GM18868 (cell line): ENCODE results near the gene C10orf105.

Experiments used
- ATAC-seq: cut with Tn5 transposase; IDR thresholded peaks from one replicate; pipeline ENCODE4 v1.9.1; 2021; ENCODE audit warnings: mild to moderate bottlenecking, moderate library complexity; ENCODE audit not compliant: unreplicated experiment

Gene C10orf105

DNA sequence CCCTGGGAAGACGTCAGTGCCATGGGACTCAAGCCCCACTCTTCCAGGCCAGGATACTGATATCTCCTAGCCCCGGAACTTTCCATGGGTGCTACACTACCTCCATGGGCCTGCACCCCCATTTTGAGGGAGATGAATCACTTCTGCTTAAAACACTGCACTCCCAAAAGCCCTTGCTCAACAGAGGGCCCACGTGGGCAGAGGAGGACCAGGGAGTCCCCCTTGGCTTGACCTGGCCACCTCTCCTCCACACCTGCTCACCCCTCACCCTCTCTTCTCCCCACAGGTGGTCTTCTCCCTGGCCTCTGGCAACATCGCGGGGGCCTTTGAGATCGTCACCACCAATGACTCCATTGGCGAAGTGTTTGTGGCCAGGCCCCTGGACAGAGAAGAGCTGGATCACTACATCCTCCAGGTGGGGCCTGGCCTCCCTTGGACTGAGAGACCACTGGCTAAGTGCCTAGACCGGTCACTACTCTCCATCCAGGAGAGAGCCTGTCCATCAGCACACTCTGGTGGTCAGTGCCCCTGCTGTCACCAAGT is 19.9 kb upstream of the C10orf105 start:
- no peak for ATAC-seq

GRCh38 chr10:71737834-71738197 is 18.2 kb upstream of the C10orf105 start:
- no peak for ATAC-seq

GRCh38 chr10:71737001-71737833 is 17.6 kb upstream of the C10orf105 start:
- ATAC-seq = no peak

DNA sequence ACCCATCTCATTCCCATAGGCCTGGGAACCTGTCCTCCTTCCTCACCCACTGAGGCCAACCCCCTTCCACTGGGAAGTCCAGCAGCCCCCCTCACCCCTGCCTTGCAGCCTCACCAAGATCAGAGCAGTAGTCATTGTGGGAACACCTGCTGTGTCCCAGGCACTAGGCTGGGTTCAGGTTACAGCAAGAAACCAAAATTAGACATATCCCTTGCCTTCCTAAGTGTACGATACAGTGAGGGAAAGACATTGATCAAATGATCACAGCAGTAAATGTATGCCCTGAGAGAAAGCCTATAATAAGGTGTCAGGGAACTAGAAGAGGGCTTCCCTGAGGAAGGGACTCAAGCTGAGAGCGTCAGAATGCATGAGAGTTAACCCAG is 17.0 kb upstream of the C10orf105 start:
- ATAC-seq = no peak

- no peak for ATAC-seq
Observed at GRCh38 chr10:71735709-71736569, 16.4 kb upstream of the C10orf105 start.

GRCh38 chr10:71734797-71735196 is 15.2 kb upstream of the C10orf105 start:
- no peak for ATAC-seq

DNA sequence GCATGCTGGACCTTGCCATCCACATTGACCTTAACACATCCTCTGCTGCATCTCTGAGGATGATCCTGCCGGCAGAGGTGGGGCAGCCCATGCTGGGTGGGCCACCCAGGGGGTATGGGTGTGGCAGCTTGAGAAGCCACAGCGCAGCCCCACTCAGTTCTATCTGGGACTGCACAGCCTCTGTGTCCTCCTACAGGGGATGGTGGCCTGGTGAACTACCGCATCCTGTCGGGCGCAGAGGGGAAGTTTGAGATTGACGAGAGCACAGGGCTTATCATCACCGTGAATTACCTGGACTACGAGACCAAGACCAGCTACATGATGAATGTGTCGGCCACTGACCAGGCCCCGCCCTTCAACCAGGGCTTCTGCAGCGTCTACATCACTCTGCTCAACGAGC is 12.2 kb upstream of the C10orf105 start:
- no peak for ATAC-seq

- ATAC-seq = no peak
Observed at GRCh38 chr10:71729161-71729636, 9.6 kb upstream of the C10orf105 start.

DNA sequence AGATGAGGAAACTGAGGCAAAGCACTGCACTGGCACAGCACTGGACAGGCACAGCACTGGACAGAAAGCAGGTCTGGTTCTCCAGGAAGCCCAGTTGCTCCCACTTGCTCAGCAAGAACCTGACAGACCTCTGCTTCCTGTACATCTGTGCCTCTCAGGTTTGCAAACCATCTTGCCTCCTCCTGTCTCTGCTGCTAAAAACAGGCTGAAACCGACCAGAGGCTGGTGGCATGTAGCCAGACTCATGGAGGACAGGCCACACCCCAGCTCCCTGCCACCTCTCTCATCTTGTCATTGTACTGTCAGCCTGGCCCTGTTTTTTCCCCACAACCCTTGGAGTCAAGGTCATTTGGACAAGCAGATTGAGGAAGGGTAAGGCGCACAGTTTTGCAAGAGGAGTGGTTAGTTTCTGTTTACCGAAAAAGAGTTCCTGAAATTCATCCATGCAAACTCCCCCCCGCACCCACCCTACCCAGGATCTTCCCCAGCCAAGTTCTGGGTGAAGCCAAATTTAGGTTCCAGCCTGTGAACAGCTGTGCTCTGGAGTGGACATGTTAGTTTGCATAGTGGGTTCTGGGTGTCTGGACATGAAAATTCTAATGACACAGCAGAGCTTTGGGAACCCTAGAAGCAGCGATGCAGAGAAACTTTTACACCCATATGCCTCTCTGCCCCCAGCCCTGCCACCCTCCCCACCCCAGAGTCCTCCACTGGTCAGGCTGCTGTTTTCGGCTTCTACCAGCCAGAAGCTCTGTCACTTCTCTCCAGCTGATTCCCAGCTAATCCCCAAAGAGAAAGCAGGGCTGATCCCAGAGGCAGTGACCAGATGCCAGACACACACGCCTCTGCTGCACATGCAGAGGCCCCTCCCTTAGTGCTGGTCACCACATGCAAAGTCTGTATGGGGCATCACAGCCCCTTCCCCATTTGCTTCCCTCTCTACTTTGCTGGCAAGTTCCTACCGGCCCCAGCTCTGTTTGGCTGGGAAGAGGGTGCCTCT is 8.5 kb upstream of the C10orf105 start:
- peak; percentile 46 for ATAC-seq

DNA sequence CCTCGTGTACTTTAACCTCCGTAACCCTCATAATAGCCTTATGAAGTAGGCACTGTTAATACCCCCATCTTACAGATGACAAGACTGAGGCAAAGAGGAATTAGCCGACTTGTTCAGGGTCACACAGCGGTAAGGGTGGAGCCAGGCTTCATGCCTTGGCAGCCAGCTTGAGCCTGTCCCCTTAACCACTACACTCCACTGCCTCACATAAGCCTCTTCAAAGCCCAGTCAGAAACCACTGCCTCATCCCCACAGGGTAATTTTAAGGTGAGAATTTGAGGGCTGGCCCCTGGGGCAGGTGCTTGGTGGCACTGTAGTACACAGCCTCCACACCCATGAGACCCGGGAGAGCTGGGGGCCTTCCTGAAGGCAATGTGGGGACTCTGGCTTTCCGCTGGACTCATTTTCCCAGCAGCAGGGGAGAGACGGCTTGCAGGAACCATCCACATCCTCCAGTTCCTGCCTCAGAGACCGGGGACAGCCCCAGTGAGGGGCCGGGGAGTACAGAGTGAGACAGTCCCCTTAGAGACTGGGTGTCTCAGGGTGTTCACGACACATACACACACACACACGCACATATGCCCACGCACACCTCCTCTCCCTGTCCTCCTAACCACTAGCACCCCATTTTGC is 7.6 kb upstream of the C10orf105 start:
- ATAC-seq = peak; percentile 54

- no peak for ATAC-seq
Observed at GRCh38 chr10:71726580-71727104, 7.1 kb upstream of the C10orf105 start.

DNA sequence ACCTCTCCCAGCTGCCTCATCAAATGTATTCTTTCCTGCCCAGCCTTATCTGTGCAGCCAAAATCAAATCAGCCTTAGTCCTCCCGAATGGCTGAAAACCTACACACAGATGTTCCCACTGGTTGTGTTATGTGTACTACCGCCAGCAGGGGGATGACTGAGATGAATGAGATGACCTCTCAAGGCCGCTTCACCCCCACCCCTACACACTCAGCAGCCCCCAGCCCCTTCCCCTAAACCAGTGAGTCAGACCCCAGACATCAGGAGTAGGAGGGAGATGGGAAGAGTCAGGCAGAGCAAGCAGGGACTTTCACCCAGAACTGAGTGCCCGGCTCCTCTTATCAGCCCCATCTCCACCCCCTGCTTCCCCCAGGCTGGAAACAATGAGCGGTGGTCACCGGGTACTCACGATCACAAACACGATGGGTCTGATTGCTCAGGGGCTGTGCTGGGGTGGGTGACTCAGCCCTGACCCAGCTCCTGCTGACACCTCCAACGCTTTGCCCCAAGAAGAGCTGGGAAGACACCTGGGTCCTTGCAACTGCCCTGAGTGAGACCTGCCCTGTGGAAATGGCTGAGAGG is 6.5 kb upstream of the C10orf105 start:
- ATAC-seq = no peak

GRCh38 chr10:71725249-71725648 is 5.7 kb upstream of the C10orf105 start:
- no peak for ATAC-seq

GRCh38 chr10:71724539-71724938 is 5.0 kb upstream of the C10orf105 start:
- ATAC-seq = no peak

GRCh38 chr10:71723311-71723710 is 3.7 kb upstream of the C10orf105 start:
- no peak for ATAC-seq

DNA sequence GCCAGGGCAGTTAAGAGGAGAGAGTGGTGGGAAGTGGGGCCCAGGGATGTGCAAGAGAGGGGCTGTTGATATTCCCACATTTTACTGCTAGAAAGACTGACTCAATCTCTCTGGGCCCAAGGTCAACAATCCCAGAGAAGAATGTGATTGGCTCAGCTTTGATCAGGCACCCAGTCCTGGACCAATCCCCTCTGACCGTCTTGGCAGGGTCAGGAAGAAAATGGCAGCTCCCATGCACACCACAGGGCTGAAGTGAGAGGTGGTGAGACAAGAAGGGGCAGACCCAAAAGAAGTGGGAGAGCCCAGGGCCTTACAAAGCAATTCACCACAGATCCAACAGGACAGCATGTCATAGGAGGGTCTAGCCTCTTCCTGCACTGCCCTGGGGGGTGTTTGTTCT is 3.3 kb upstream of the C10orf105 start:
- ATAC-seq = no peak

DNA sequence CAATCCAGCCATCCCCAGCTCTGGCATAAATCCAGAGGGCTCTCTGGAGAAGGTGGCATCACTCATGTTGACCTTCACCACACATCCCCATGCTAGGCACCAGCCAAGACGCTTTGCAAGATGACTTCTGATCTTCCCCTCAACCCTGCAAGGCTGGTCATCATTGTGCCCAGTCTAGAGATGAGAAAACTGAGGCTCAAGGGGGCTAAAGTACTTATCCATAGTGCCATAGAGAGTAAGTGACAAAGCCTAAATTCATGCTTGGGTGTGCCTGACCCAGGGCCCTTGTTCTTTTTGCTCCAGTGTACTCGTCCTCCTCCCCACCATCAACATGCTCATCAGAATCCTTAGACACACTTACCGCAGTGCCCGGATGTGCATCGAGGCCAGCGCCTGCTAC is 1.7 kb upstream of the C10orf105 start:
- no peak for ATAC-seq

GRCh38 chr10:71720288-71720687 is 710 bp upstream of the C10orf105 start:
- no peak for ATAC-seq

- ATAC-seq = no peak
Observed at GRCh38 chr10:71719042-71719441, 536 bp downstream of the C10orf105 start.
